Activated CD8-positive, alpha-beta memory T cell treated with anti-CD3 and anti-CD28 coated beads for 4 hours (primary cell): ENCODE results near the gene DENND6A.
"Not testable (repeated sequence)": the region's sequence is repeated elsewhere in the genome, so short reads cannot be mapped to it uniquely, and the experiment has no call there.

Experiments
- DNase-seq, 2 donors: peaks; one replicate each; pipeline ENCODE4 v3.0.0-alpha.2; 2020; ENCODE audit warnings: low read depth in 2 of 2

The DENND6A gene

GRCh38 chr3:57692396-57693147, at the start of gene DENND6A:
Gene DENND6A (minus strand): TSS chr3:57693077. CDS start chr3:57693018, 59 bp downstream.
- DNase-seq: peak; percentile 92 to 93

- DNase-seq: no peak
Measured at GRCh38 chr3:57740027-57740426, 47.1 kb upstream of the DENND6A start.

GRCh38 chr3:57738391-57738790, 45.5 kb upstream of the DENND6A start:
- no peak for DNase-seq

GRCh38 chr3:57737840-57738239, 45.0 kb upstream of the DENND6A start:
- DNase-seq: no peak

GRCh38 chr3:57735405-57735804, 42.5 kb upstream of the DENND6A start:
- DNase-seq: no peak

- DNase-seq: no peak
Measured at GRCh38 chr3:57733790-57734189, 40.9 kb upstream of the DENND6A start.

GRCh38 chr3:57731311-57731710, 38.4 kb upstream of the DENND6A start:
- no peak for DNase-seq

- DNase-seq: no peak
Measured at GRCh38 chr3:57730682-57731081, 37.8 kb upstream of the DENND6A start.

GRCh38 chr3:57729334-57730045, 36.6 kb upstream of the DENND6A start:
- no peak for DNase-seq

GRCh38 chr3:57727106-57727505, 34.2 kb upstream of the DENND6A start:
- DNase-seq: no peak

GRCh38 chr3:57726397-57726796, 33.5 kb upstream of the DENND6A start:
- no peak for DNase-seq

- DNase-seq: no peak
Measured at GRCh38 chr3:57718118-57718517, 25.2 kb upstream of the DENND6A start.

- DNase-seq: no peak
Measured at GRCh38 chr3:57717205-57717868, 24.5 kb upstream of the DENND6A start.

GRCh38 chr3:57715686-57716085, 22.8 kb upstream of the DENND6A start:
- no peak for DNase-seq

- no peak for DNase-seq
Measured at GRCh38 chr3:57709559-57709958, 16.7 kb upstream of the DENND6A start.

GRCh38 chr3:57709031-57709430, 16.2 kb upstream of the DENND6A start:
- DNase-seq: no peak

- no peak for DNase-seq
Measured at GRCh38 chr3:57706462-57706861, 13.6 kb upstream of the DENND6A start.

GRCh38 chr3:57705351-57705750, 12.5 kb upstream of the DENND6A start:
- not testable (repeated sequence) for DNase-seq

GRCh38 chr3:57701781-57702180, 8.9 kb upstream of the DENND6A start:
- DNase-seq: no peak

GRCh38 chr3:57700737-57701136, 7.9 kb upstream of the DENND6A start:
- no peak for DNase-seq

- no peak for DNase-seq
Measured at GRCh38 chr3:57699591-57699990, 6.7 kb upstream of the DENND6A start.

GRCh38 chr3:57696801-57697321, 4.0 kb upstream of the DENND6A start:
- DNase-seq: no peak
